Keratinocyte (primary cell): ENCODE results near the gene TRIM67. TPM values are rescaled to one million over a fixed set of nuclear protein-coding genes. Genes with fewer than 3 reads are reported as not detected.

Experiments
- DNase-seq: peaks from one replicate; pipeline ENCODE4 v3.0.0-alpha.2; 2011; ENCODE audit warnings: low read depth, missing footprints, low spot score
- FAIRE-seq: peaks from 2 replicates; lab custom pipeline; 2011; peaks lifted over from hg19 to GRCh38; lab: Jason Lieb, UNC
- H2AFZ ChIP-seq: 2 replicates; pipeline ENCODE4 v1.6.0; 2012; ENCODE audit warnings: low read length, control low read depth, inconsistent platforms; ENCODE audit not compliant: control insufficient read depth
- H3K27ac ChIP-seq: 2 replicates; pipeline ENCODE4 v1.5.1; 2011; ENCODE audit warnings: low read length; ENCODE audit not compliant: control insufficient read depth, insufficient read depth
- H3K27me3 ChIP-seq: 3 replicates; pipeline ENCODE4 v1.6.0; 2011; ENCODE audit warnings: low read length; ENCODE audit not compliant: control insufficient read depth, insufficient read depth; ENCODE audit errors: extremely low read depth
- H3K36me3 ChIP-seq, 2 experiments: 2 replicates in 1 of 2; 3 replicates in 1 of 2; pipeline ENCODE4 v1.5.1; 2011; ENCODE audit warnings: low read length in 2 of 2, mild to moderate bottlenecking in 1 of 2; ENCODE audit not compliant: control insufficient read depth in 2 of 2, insufficient read depth in 2 of 2; ENCODE audit errors: extremely low read depth in 1 of 2
- H3K4me1 ChIP-seq: 3 replicates; pipeline ENCODE4 v1.5.1; 2011; ENCODE audit warnings: low read length; ENCODE audit not compliant: control insufficient read depth, insufficient read depth; ENCODE audit errors: extremely low read depth
- H3K4me2 ChIP-seq: 3 replicates; pipeline ENCODE4 v1.6.0; 2011; ENCODE audit warnings: low read depth, low read length; ENCODE audit not compliant: control insufficient read depth, insufficient read depth; ENCODE audit errors: extremely low read depth
- H3K4me3 ChIP-seq, 3 experiments: fragments of 200-600 bp in 1 of 3; sonication (generic) in 1 of 3; 2 replicates in 2 of 3; 3 replicates in 1 of 3; pipeline ENCODE4 v1.5.1; 2011 to 2016; ENCODE audit warnings: low read length in 3 of 3, mild to moderate bottlenecking in 3 of 3, control low read depth in 2 of 3, inconsistent platforms in 1 of 3, low read depth in 1 of 3, mixed read lengths in 1 of 3, mixed run types in 1 of 3, moderate library complexity in 1 of 3; ENCODE audit not compliant: control insufficient read depth in 2 of 3, insufficient read depth in 2 of 3; ENCODE audit errors: extremely low read depth in 1 of 3
- H3K79me2 ChIP-seq: 2 replicates; pipeline ENCODE4 v1.6.0; 2012; ENCODE audit warnings: low read length; ENCODE audit not compliant: control insufficient read depth, insufficient read depth
- H3K9ac ChIP-seq: 3 replicates; pipeline ENCODE4 v1.6.0; 2011; ENCODE audit warnings: low read length; ENCODE audit not compliant: control insufficient read depth, insufficient read depth; ENCODE audit errors: extremely low read depth
- H3K9me1 ChIP-seq: 3 replicates; pipeline ENCODE4 v1.6.0; 2011; ENCODE audit warnings: low read length; ENCODE audit not compliant: control insufficient read depth, insufficient read depth; ENCODE audit errors: extremely low read depth
- H3K9me3 ChIP-seq: 2 replicates; pipeline ENCODE4 v1.5.1; 2012; ENCODE audit warnings: low read depth, low read length; ENCODE audit not compliant: control insufficient read depth
- H4K20me1 ChIP-seq: 3 replicates; pipeline ENCODE4 v1.6.0; 2011; ENCODE audit warnings: low read length; ENCODE audit not compliant: control insufficient read depth, insufficient read depth; ENCODE audit errors: extremely low read depth
- CTCF ChIP-seq, 3 experiments: IDR thresholded peaks in 1 of 3; conservative IDR thresholded peaks in 1 of 3; optimal IDR thresholded peaks in 1 of 3; 2 replicates in 2 of 3; 3 replicates in 1 of 3; pipeline versions ENCODE3 to v1.5.1; 2011; ENCODE audit warnings: low read length in 3 of 3, mild to moderate bottlenecking in 3 of 3, moderate library complexity in 2 of 3, control low read depth in 1 of 3, inconsistent platforms in 1 of 3; ENCODE audit not compliant: insufficient read depth in 2 of 3; ENCODE audit errors: extremely low read depth in 1 of 3
- EZH2 ChIP-seq: IDR thresholded peaks from one replicate; pipeline ENCODE4 v1.6.1; 2012; ENCODE audit warnings: inconsistent platforms, mild to moderate bottlenecking, low read length, moderate library complexity
- dilution Hi-C: fragments of 300-500 bp; cut with MboI; formaldehyde crosslinking; loops from one replicate; pipeline ENCODE4 v1.7.0; 2020; ENCODE audit warnings: low sequenced_read_pairs; ENCODE audit not compliant: extremely low pct_ligation_motif_present
- polyA plus RNA-seq, 5 experiments: library from polyadenylated mRNA; depleted of rRNA in 3 of 5; stranded (reverse) in 3 of 5; stranded (forward) in 1 of 5; unstranded in 1 of 5; fragments of >200 nt; gene quantifications; 1 replicate in 1 of 5; 2 replicates in 3 of 5; 3 replicates in 1 of 5; pipeline versions ENCODE4 v1.2.1 to v1.2.3, GENCODE V29; 2011 to 2012; ENCODE audit warnings: missing spikeins in 2 of 5, low read depth in 1 of 5, low replicate concordance in 1 of 5

Gene TRIM67
- polyA plus RNA-seq, 1 donor (not counting 4 experiments of a cell fraction or from before 2014, with no cell fraction given), result not detected

GRCh38 chr1:231193710-231194340, 32.0 kb downstream of the TRIM67 start:
- Histone ChIP-seq H3K4me2 (no peak overlapping the region), H4K20me1 (no peaks in the 10 kb centered on the region), H3K36me3 (no peaks in the 10 kb centered on the region), H3K9ac (no peak overlapping the region), H3K79me2 (no peaks in the 10 kb centered on the region), H2AFZ (no peak overlapping the region), H3K27ac (no peak overlapping the region), H3K9me1 (no peaks in the 10 kb centered on the region), H3K4me1 (no peaks in the 10 kb centered on the region), H3K27me3 (peaks cover 5% of the 10 kb centered on the region), H3K9me3 (no peaks in the 10 kb centered on the region), H3K4me3 (no peak overlapping the region)
- no peak for DNase-seq
- no peak for TF ChIP-seq EZH2
- no peak for TF ChIP-seq CTCF (optimal IDR thresholded peaks at IDR 0.05 in 1 of 3, IDR thresholded peaks at IDR 0.05 in 1 of 3, conservative IDR thresholded peaks at IDR 0.05 in 1 of 3; ENCODE audit: extremely low read depth in 1 of 3, insufficient read depth in 2 of 3, low read length in 3 of 3)
- no peak for FAIRE-seq
- dilution Hi-C loops, result no loop called here

GRCh38 chr1:231194476-231194842, 32.6 kb downstream of the TRIM67 start:
- no peak overlapping the region for H3K4me3 ChIP-seq

More at GRCh38 chr1:231194476-231194842, 32.6 kb downstream of the TRIM67 start:
- Histone ChIP-seq H3K79me2 (no peaks in the 10 kb centered on the region), H3K9ac (no peak overlapping the region), H3K36me3 (no peaks in the 10 kb centered on the region), H3K27ac (no peak overlapping the region), H3K4me2 (no peak overlapping the region), H2AFZ (no peak overlapping the region), H3K27me3 (peaks cover 5% of the 10 kb centered on the region), H4K20me1 (no peaks in the 10 kb centered on the region), H3K4me1 (no peaks in the 10 kb centered on the region), H3K9me3 (no peaks in the 10 kb centered on the region), H3K9me1 (no peaks in the 10 kb centered on the region)
- no peak for TF ChIP-seq CTCF (optimal IDR thresholded peaks at IDR 0.05 in 1 of 3, IDR thresholded peaks at IDR 0.05 in 1 of 3, conservative IDR thresholded peaks at IDR 0.05 in 1 of 3; ENCODE audit: extremely low read depth in 1 of 3, insufficient read depth in 2 of 3, low read length in 3 of 3)
- TF ChIP-seq EZH2, result no peak
- DNase-seq (no peak), FAIRE-seq (no peak)
- dilution Hi-C loops, result no loop called here
